Activated CD8-positive, alpha-beta T cell treated with anti-CD3 and anti-CD28 coated beads for 36 hours (primary cell): ENCODE results near the gene GTF3A. TPM values are rescaled to one million over a fixed set of nuclear protein-coding genes. Genes with fewer than 3 reads are reported as not detected.

Source experiments
- ATAC-seq: fragments of 200-7000 bp; cut with Tn5 transposase; one replicate; pipeline ENCODE4 v1.10.0; 2021; ENCODE audit warnings: mild to moderate bottlenecking, moderate library complexity
- CTCF ChIA-PET: fragments of 350-600 bp; sonication (Branson Sonifier 250); formaldehyde crosslinking; loops from one replicate; lab custom pipeline; 2021; ENCODE audit warnings: antibody characterized with exemption; lab: Charles Lee
- POLR2A ChIA-PET: fragments of 350-600 bp; sonication (Branson Sonifier 250); formaldehyde crosslinking; loops from one replicate; lab custom pipeline; 2021; ENCODE audit warnings: antibody characterized with exemption; lab: Charles Lee
- DNase-seq: peaks from one replicate; pipeline ENCODE4 v3.0.0-alpha.2; 2020
- H3K27ac Mint-ChIP-seq: one replicate; pipeline ENCODE4 v1.8.0; 2021; ENCODE audit warnings: mild to moderate bottlenecking, mixed read lengths
- H3K27me3 Mint-ChIP-seq: one replicate; pipeline ENCODE4 v1.8.0; 2021; ENCODE audit warnings: mixed read lengths
- H3K36me3 Mint-ChIP-seq: one replicate; pipeline ENCODE4 v1.8.0; 2021; ENCODE audit warnings: low read depth, mixed read lengths
- H3K4me1 Mint-ChIP-seq: one replicate; pipeline ENCODE4 v1.8.0; 2021; ENCODE audit warnings: low read depth, mixed read lengths
- H3K4me3 Mint-ChIP-seq: one replicate; pipeline ENCODE4 v1.8.0; 2021; ENCODE audit warnings: mild to moderate bottlenecking, moderate library complexity, mixed read lengths
- H3K9me3 Mint-ChIP-seq: one replicate; pipeline ENCODE4 v1.8.0; 2021; ENCODE audit warnings: mixed read lengths
- CTCF ChIP-seq: fragments of 200-600 bp; IDR thresholded peaks from one replicate; pipeline ENCODE4 v1.8.0; 2022; ENCODE audit warnings: antibody characterized with exemption, mild to moderate bottlenecking
- intact Hi-C: fragments of 100-400 bp; cut with micrococcal nuclease; formaldehyde crosslinking; loops from one replicate; pipeline ENCODE4 v1.10.0; 2022
- total RNA-seq, 2 experiments: library from RNA; stranded (reverse); gene quantifications; one replicate each; pipeline ENCODE4 v1.2.3, GENCODE V29; 2021

Gene GTF3A
- total RNA-seq, 2 experiments from 2014 or later, result 278 to 282 TPM

DNA sequence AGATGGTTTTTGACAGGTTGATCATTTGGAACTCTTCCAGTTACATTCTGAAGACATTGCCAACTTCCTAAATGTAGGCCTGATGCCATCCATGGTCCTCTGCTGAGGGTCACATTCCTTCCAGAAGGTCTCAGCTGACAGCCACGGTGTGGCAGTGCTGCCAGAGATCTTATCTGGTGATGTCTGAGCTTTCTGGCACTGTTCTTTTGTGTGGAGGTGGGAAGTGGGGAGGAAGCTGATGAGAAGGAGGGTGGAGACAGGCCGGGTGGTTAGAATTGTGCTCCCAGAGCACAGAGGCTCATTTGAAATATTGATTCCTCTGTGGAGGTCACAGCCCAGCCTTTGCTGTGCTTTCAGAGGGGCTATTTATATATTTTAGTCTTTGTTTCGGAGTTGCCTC, 42.1 kb downstream of the GTF3A start:
- ATAC-seq, result no peak
- Mint-ChIP-seq H3K27me3 (no peaks in the 10 kb centered on the region), H3K4me3 (no peak overlapping the region), H3K4me1 (no peaks in the 10 kb centered on the region), H3K27ac (no peak overlapping the region), H3K9me3 (no peaks in the 10 kb centered on the region), H3K36me3 (no peaks in the 10 kb centered on the region)
- no peak for TF ChIP-seq CTCF
- intact Hi-C loops, result no loop called here
- ChIA-PET POLR2A (interaction anchor here (1.3 kb wide), 1 partner anchor 10 kb away, joined by 3 read pairs; no protein-coding TSS in a partner anchor), CTCF (interaction anchor here (0.6 to 1.3 kb wide), 2 partner anchors 104 to 174 kb away, joined by 3 read pairs; no protein-coding TSS in a partner anchor)
- DNase-seq, result no peak

DNA sequence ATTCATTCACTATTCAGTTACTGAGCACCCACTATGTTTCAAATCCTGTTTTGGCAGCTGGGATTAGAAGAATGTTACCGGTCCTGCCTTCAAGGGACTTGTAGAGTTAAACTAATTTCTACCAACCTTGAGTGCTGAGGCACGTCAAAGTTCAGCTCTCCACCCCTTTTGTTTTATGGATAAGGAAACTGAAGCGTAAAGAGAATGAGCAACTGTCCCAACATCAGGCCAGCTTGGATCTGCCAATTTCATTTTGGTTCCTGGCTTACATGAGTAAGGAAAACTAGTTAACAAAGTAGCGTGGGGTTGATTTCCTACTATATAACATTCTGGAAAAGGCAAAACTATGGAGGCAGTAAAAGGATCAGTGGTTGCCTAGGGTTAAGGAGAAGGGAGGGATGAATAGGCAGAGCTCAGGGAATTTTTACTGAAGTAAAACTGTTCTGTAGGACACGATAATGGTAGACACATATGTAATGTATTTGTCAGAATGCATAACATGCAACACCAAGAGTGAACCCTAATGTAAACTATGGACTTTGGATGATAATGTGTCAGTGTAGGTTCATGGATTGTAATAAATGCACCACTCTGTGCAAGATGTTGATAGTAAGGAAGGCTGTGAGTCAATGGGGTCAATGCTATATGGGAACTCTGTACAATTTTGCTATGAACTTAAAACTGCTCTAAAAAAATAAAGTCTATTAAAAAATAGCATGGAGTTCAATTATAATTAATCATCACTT, 45.8 kb downstream of the GTF3A start:
- Mint-ChIP-seq H3K36me3 (no peaks in the 10 kb centered on the region), H3K4me1 (peaks cover 4% of the 10 kb centered on the region), H3K27me3 (no peaks in the 10 kb centered on the region), H3K4me3 (no peak overlapping the region), H3K9me3 (no peaks in the 10 kb centered on the region), H3K27ac (no peak overlapping the region)
- intact Hi-C loops, result no loop called here
- TF ChIP-seq CTCF, result no peak
- no peak for DNase-seq
- no peak for ATAC-seq
- CTCF ChIA-PET, result interaction anchor here (1.0 kb wide), 1 partner anchor 356 kb away, joined by 3 read pairs; no protein-coding TSS in a partner anchor
- POLR2A ChIA-PET, result no interaction called here

DNA sequence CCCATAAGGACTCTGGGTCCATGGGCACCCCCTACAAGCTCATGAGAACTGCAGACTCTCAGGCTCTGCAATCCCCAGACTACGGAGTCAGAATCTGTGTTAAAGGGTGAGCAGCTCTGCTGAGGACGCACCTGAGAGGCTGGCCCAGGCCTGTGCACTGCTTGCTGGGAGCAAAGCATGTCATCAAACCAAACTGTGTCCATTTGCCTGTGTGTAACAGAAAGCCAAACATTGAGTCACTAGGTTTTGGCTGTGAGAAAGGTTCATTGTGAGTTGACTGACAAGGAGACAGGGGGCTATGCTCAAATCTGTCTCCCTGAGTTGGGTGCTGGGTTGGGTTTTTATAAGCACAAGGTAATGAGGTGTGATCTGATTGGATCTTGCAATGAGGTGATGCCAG, 48.0 kb downstream of the GTF3A start:
- Mint-ChIP-seq H3K9me3 (no peaks in the 10 kb centered on the region), H3K36me3 (no peaks in the 10 kb centered on the region), H3K4me1 (peaks cover 4% of the 10 kb centered on the region), H3K27me3 (no peaks in the 10 kb centered on the region), H3K4me3 (no peak overlapping the region), H3K27ac (no peak overlapping the region)
- POLR2A ChIA-PET, result no interaction called here
- intact Hi-C loops, result no loop called here
- TF ChIP-seq CTCF, result no peak
- DNase-seq (no peak), ATAC-seq (no peak)
- CTCF ChIA-PET, result interaction anchor here (1.1 to 1.4 kb wide), 2 partner anchors 97 to 354 kb away, joined by 3 to 5 read pairs; no protein-coding TSS in a partner anchor

- no peaks in the 10 kb centered on the region for H3K36me3 Mint-ChIP-seq
- POLR2A ChIA-PET, result interaction anchor here (1.2 kb wide), 1 partner anchor 49 kb away, joined by 3 read pairs; no protein-coding TSS in a partner anchor
- no peak for TF ChIP-seq CTCF
- CTCF ChIA-PET, result interaction anchor here (1.1 to 1.4 kb wide), 2 partner anchors 98 to 354 kb away, joined by 3 to 5 read pairs; no protein-coding TSS in a partner anchor
- no peak overlapping the region for H3K27ac Mint-ChIP-seq
- DNase-seq (no peak), ATAC-seq (peak; percentile 51)
- H3K9me3 Mint-ChIP-seq, result no peaks in the 10 kb centered on the region
- intact Hi-C loops, result no loop called here
- no peak overlapping the region for H3K4me3 Mint-ChIP-seq
- H3K4me1 Mint-ChIP-seq, result peaks cover 4% of the 10 kb centered on the region
- no peaks in the 10 kb centered on the region for H3K27me3 Mint-ChIP-seq
These were observed 48.5 kb downstream of the GTF3A start for GRCh38 chr13:27472941-27473340.

- no peaks in the 10 kb centered on the region for H3K9me3 Mint-ChIP-seq
- ChIA-PET POLR2A (no interaction called here), CTCF (no interaction called here)
- DNase-seq (no peak), ATAC-seq (no peak)
- intact Hi-C loops, result no loop called here
- peaks cover 4% of the 10 kb centered on the region for H3K4me1 Mint-ChIP-seq
- H3K4me3 Mint-ChIP-seq, result no peak overlapping the region
- TF ChIP-seq CTCF, result no peak
- no peak overlapping the region for H3K27ac Mint-ChIP-seq
- no peaks in the 10 kb centered on the region for H3K36me3 Mint-ChIP-seq
- H3K27me3 Mint-ChIP-seq, result no peaks in the 10 kb centered on the region
These were observed 50.4 kb downstream of the GTF3A start for GRCh38 chr13:27474751-27475268.
